ENCODE data around the gene MPLKIP. TPM values are rescaled to one million over a fixed set of nuclear protein-coding genes. Genes with fewer than 3 reads are reported as not detected.

The MPLKIP gene
- total RNA-seq, 4 donors from 2014 or later: 19.1 to 27.9 (median 23.8) TPM

GRCh38 chr7:40097728-40098127 is 36.7 kb downstream of the MPLKIP start:
- H3K4me3 ChIP-seq: no peak overlapping the region
- peaks cover 9 to 20% of the 10 kb centered on the region in 2 donors for H3K4me1 ChIP-seq
- H3K9me3 ChIP-seq: no peaks in the 10 kb centered on the region
- peaks cover 0 to 30% of the 10 kb centered on the region in 2 donors for H3K36me3 ChIP-seq
- in situ Hi-C loops (cut with MboI; ENCODE audit: low sequenced_read_pairs in 4 of 4): no loop called here
- DNase-seq (no peak), ATAC-seq (no peak)
- no peaks in the 10 kb centered on the region for H3K27me3 ChIP-seq
- intact Hi-C loops (cut with DNase I; ENCODE audit: low total_unique reads): no loop called here
- no peak overlapping the region for H3K27ac ChIP-seq
- TF ChIP-seq CTCF (IDR thresholded peaks at IDR 0.05 in 4 of 5, conservative IDR thresholded peaks at IDR 0.05 in 1 of 5) (no peak), POLR2A (IDR thresholded peaks at IDR 0.05) (no peak)

GRCh38 chr7:40095695-40096327 is 38.6 kb downstream of the MPLKIP start:
- Histone ChIP-seq H3K27ac (no peak overlapping the region), H3K4me3 (no peak overlapping the region), H3K36me3 (peaks cover 0 to 32% of the 10 kb centered on the region in 2 donors), H3K9me3 (no peaks in the 10 kb centered on the region), H3K27me3 (no peaks in the 10 kb centered on the region), H3K4me1 (peaks cover 16 to 33% of the 10 kb centered on the region in 2 donors)
- TF ChIP-seq POLR2A (IDR thresholded peaks at IDR 0.05) (no peak), CTCF (IDR thresholded peaks at IDR 0.05 in 4 of 5, conservative IDR thresholded peaks at IDR 0.05 in 1 of 5) (no peak)
- DNase-seq: no peak
- no peak for ATAC-seq
- intact Hi-C loops (cut with DNase I; ENCODE audit: low total_unique reads): no loop called here
- in situ Hi-C loops (cut with MboI; ENCODE audit: low sequenced_read_pairs in 4 of 4): no loop called here

GRCh38 chr7:40095230-40095629 is 39.2 kb downstream of the MPLKIP start:
- Histone ChIP-seq H3K27me3 (no peaks in the 10 kb centered on the region), H3K27ac (no peak overlapping the region), H3K9me3 (no peaks in the 10 kb centered on the region), H3K4me3 (no peak overlapping the region), H3K4me1 (peaks cover 16 to 33% of the 10 kb centered on the region in 2 donors), H3K36me3 (peaks cover 0 to 32% of the 10 kb centered on the region in 2 donors)
- in situ Hi-C loops (cut with MboI; ENCODE audit: low sequenced_read_pairs in 4 of 4) (no loop called here), intact Hi-C loops (cut with DNase I; ENCODE audit: low total_unique reads) (no loop called here)
- TF ChIP-seq POLR2A (IDR thresholded peaks at IDR 0.05) (no peak), CTCF (IDR thresholded peaks at IDR 0.05 in 4 of 5, conservative IDR thresholded peaks at IDR 0.05 in 1 of 5) (no peak)
- ATAC-seq (no peak), DNase-seq (no peak)

GRCh38 chr7:40093631-40094350 is 40.6 kb downstream of the MPLKIP start:
- Histone ChIP-seq H3K36me3 (peaks cover 0 to 35% of the 10 kb centered on the region in 2 donors), H3K4me1 (peaks cover 14 to 31% of the 10 kb centered on the region in 2 donors), H3K4me3 (no peak overlapping the region), H3K27ac (no peak overlapping the region), H3K9me3 (no peaks in the 10 kb centered on the region), H3K27me3 (no peaks in the 10 kb centered on the region)
- intact Hi-C loops (cut with DNase I; ENCODE audit: low total_unique reads) (no loop called here), in situ Hi-C loops (cut with MboI; ENCODE audit: low sequenced_read_pairs in 4 of 4) (no loop called here)
- ATAC-seq (no peak), DNase-seq (no peak)
- TF ChIP-seq POLR2A (IDR thresholded peaks at IDR 0.05): no peak
- TF ChIP-seq CTCF (IDR thresholded peaks at IDR 0.05 in 4 of 5, conservative IDR thresholded peaks at IDR 0.05 in 1 of 5): no peak

Measured in gastrocnemius medialis (tissue), 4 donors.